Stimulated activated CD8-positive, alpha-beta memory T cell treated with anti-CD3 and anti-CD28 coated beads, Interleukin-7, amount 100 ng/mL, for 4 hours (primary cell): ENCODE results near the gene TMEM169.
"Not testable (repeated sequence)": the region's sequence is repeated elsewhere in the genome, so short reads cannot be mapped to it uniquely, and the experiment has no call there.

Experiments
- DNase-seq, 2 donors: peaks; one replicate each; pipeline ENCODE4 v3.0.0-alpha.2; 2020; ENCODE audit warnings: low read depth in 2 of 2

TMEM169 gene

DNA sequence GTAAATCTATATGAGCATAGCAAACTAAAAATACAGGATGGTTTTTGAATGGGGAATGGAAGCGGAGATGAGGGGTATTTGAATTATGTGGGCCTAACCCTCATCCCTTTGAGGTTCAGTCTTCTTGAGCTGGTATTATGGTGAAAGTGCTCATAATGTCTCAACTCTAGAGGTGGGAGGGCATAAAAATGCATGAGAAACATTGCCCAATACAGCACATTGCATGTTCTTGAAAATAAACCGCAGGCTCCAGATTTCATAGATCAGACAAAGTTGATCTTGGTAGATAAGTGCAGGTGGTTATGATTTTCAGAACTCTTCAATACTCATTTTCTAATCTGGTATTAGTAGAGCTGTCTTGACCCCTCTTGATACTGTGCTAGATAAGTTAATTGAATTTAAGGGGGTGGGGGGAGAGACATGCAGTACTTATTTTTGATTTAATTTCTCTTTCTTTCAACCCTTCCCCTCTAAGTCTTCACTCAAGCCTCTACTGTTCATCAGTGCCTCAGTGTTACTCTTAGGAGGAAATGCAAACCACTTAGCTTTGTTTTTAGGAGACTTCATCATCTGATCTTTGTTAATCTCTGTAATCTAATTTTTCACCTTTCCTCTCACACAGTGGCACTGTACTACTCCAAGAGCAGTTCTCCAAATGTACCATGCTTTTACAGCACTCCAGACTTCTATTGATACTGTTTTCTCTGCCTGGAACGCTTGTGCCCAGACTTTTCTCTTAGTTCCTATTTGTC, 49.6 kb downstream of the TMEM169 start:
- DNase-seq: no peak

DNA sequence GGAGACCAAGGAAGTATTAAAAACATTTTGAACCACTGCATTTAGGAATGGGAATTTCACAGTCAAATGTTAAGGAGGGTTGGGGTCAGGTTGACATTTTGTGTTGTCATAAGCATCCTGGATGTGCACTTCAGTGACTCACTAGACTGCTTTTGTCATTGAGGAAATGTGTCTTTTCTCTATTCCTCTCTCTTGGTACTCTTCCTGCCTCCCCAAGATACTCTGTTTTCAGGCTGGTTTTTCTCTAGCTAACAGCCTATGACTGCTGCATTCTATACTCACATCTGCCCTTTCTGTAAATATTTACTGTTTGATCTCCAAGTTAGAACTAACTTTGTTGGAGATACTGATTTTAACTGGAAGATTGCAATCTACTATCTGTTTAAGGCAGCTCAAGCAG, 50.9 kb downstream of the TMEM169 start:
- no peak for DNase-seq

- no peak for DNase-seq
Measured at GRCh38 chr2:216133397-216133796, 51.7 kb downstream of the TMEM169 start.

DNA sequence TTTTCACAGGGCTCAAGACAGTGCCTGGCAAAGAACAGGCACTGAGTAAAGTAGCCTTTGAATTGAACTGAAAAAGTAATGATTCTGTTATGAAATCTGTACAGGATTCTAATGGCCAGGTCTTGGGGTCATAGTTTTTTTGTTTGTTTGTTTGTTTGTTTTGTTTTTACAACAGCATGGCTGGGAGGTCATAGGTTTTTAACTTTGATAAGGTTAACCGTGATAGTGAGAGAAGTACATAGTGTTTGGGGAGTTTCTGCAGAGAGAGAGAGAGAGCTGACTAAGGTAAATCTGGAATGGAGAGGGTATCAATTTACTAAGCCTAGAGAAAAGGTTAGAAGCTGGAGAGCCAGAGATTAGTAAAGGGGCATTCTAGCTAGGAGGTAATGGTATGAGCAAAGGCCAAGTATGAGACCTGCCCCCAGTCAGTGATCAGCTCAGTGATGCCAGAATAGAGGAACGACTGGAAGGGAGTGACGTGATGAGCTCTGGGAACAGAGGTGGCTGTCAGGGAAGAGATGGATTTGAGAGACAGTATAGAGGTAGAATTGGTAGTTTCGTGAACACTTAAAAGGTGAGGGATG, 53.3 kb downstream of the TMEM169 start:
- DNase-seq: no peak

- DNase-seq: no peak
Measured at GRCh38 chr2:216139884-216140283, 58.2 kb downstream of the TMEM169 start.

- DNase-seq: not testable (repeated sequence)
Measured at GRCh38 chr2:216141516-216141915, 59.8 kb downstream of the TMEM169 start.

GRCh38 chr2:216142540-216142939, 60.8 kb downstream of the TMEM169 start:
- DNase-seq: no peak

DNA sequence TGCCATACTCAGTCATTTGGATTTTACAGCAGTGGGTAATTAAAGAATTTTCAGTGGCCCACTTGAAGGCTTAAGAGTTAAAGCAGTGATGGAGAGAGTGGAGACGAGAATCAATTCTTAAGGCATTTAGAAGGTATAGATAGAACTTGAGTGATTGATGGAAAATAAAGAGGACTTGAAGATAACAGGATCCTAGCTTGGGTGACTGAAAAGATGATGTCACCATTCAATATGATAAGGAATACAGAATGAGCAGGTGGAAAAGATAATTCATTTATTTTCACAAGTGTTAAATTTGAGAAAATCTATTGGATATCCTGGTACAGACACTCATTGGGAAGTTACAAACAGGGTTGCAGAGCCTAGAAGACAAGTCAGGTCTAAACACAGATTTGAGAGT, 62.7 kb downstream of the TMEM169 start:
- DNase-seq: no peak

- no peak for DNase-seq
Measured at GRCh38 chr2:216144857-216145256, 63.1 kb downstream of the TMEM169 start.

DNA sequence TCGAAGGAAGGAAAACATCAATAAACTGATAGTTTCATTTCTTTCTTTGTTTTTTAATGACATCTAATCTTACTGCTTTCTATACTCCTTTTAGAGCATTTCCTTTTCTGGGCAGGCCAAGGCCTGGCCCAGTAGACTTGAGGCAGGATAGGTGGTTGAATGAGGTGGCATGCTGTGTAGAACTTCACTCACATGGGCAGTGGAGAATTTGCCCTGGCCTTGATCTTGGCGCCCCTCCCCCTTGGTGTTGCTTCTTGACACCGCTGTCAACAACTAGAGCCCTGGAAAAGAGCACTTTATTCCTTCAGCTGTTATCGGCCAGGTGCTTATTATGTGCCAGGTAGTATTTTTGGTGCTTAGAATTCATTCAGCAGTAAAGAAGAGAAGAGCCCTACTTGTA, 64.9 kb downstream of the TMEM169 start:
- no peak for DNase-seq

DNA sequence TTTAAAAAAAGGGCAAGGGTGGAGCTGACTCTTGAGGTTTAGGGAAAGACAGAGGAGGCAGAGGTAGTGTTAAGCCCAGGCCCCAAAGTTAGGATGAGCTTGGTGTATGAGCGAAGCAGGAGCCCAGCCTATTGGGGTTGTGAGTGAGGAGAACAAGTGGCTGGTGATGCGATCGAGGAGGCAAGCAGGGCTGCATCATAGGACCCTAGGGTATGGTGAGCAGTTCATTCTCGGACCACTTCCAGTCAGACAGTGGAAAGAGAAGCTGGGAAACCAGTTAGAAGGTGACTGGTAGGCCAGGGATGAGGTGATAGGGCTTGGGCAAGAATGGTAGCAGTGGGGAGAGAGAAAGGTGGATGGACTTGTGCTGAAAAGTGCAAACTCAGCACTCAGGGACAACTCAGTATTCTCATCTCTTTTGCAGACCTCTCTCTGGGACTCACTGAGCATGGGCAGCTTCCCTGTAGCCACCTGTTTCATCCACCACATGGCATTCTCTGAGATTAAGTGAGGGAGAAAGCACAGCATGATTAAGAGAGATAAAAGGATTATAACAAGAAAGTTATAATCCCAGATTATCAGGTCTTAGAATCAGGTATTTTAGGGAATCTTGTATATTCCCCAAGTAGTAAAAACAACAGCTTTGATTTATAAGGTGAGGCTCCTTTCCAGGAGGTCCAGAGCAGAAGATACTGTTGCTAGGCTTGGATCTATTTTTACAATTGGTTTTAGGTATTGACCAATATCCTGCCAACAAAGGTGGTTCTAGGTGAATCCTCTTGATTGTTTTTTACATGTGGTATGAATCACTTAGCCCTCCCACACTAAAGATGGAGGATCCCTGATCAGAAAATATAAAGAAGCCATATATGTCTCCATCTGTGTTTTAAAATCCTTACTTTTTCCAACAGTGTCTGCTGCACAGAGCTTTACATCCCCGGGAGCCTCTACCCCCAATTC, 65.7 kb downstream of the TMEM169 start:
- no peak for DNase-seq

DNA sequence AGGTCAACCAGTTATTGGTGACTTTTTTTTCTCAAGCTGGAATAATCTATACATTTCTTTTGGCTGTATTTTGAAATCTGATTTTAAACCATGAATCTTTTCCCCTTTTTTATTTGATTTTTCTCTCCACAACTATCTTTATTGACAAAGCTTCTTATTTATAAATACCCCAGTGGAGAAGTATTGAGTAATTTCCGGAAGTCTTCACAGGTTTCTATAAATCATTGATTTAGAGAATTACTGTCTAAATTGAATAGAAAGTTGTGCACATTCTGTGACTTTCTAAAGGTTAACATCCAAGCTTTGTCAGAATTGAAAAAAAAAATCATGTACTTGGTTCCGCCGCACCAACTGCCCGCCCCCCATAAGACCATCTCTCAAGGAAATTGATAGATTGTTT, 67.3 kb downstream of the TMEM169 start:
- no peak for DNase-seq

DNA sequence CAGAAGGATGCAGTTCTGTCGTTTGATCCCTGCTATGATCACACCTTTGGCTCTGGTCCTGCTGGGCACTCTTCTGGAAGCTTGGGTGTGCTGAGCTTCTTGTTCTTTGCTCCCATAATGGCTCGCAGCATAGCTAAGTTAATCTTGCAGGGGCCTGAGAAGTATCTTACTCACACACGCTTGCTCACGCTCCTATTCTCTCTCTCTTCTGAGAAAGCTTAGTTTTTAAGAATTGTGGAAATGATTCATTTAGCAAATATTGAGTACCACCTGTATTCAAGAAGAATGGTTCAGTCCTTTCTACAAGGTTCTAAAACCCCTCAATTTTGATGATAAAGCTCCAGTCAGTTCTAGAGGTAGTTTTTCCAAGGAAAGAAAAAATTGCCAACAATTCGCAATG, 68.0 kb downstream of the TMEM169 start:
- no peak for DNase-seq

- DNase-seq: no peak
Measured at GRCh38 chr2:216151313-216152025, 69.8 kb downstream of the TMEM169 start.
